Glomerular endothelial cell (primary cell): ENCODE measurements around the gene BSDC1. TPM values are rescaled to one million over a fixed set of nuclear protein-coding genes. Genes with fewer than 3 reads are reported as not detected.
"Not testable (repeated sequence)": the region's sequence is repeated elsewhere in the genome, so short reads cannot be mapped to it uniquely, and the experiment has no call there.

Experiments used
- DNase-seq: peaks from one replicate; pipeline ENCODE4 v3.0.0-alpha.2; 2011; ENCODE audit warnings: low read depth, low spot score; ENCODE audit errors: extremely low read depth
- total RNA-seq: library from RNA; depleted of rRNA; stranded (reverse); fragments of >200 nt; gene quantifications from 2 replicates; pipeline ENCODE4 v1.2.3, GENCODE V29; 2015

BSDC1 gene, protein sequence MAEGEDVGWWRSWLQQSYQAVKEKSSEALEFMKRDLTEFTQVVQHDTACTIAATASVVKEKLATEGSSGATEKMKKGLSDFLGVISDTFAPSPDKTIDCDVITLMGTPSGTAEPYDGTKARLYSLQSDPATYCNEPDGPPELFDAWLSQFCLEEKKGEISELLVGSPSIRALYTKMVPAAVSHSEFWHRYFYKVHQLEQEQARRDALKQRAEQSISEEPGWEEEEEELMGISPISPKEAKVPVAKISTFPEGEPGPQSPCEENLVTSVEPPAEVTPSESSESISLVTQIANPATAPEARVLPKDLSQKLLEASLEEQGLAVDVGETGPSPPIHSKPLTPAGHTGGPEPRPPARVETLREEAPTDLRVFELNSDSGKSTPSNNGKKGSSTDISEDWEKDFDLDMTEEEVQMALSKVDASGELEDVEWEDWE
- 75.0 and 117 TPM in 2 replicates for total RNA-seq

DNA sequence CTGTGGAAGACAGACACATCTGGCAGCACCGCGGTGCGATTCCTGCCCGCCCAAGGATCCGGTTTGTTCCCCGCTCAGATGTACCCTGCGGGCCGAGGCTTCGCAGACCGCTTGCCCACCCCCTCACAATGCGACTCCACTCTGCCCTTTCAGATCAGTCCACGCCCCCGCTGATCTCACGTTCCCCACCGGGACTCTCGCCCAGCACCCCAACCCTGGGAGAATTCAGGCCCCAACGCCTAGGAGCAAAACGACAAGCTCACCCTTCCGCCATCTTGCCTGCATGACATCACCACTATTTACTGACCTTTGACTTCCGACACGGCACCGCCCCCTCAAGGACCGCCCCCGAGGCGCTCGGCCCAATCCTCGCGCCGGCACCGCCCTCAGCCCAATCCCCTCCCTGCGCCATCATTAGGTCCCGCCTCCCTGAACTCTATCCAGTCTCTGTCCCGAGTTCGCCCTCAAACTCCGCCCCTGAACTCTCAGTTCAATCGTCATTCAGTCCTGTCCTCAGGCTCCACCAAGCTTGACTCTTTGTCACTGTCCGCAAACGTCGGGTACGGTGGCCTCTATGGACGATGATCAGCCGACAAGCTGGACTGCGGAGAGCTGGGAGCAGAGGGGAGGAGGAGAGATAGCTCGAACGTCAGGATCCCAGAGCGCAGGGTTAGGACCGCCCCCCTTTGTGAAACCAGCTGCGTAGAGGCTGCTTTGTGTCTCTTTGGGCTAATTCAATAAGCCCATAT is at the start of gene BSDC1:
Gene BSDC1, minus strand, starts transcription at position 301 of the 749 bp plus-strand sequence. Its CDS starts 27 bp downstream, at position 274.
- peak; percentile 98 for DNase-seq

DNA sequence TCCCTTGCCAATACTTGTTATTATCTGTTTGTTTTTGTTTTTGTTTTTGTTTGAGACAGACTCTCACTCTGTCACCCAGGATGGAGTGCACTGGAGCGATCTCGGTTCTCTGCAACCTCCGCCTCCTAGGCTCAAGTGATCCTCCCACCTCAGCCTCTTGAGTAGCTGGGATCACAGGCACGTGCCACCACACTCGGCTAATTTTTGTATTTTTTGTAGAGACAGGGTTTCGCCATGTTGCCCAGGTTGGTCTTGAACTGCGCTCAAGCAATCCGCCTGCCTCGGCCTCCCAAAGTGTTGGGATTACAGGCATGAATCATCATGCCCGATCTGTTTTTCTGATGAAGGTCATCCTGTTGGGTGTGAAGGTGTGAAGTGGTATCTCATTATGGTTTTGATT is 47.2 kb upstream of the BSDC1 start:
- DNase-seq = not testable (repeated sequence)

DNA sequence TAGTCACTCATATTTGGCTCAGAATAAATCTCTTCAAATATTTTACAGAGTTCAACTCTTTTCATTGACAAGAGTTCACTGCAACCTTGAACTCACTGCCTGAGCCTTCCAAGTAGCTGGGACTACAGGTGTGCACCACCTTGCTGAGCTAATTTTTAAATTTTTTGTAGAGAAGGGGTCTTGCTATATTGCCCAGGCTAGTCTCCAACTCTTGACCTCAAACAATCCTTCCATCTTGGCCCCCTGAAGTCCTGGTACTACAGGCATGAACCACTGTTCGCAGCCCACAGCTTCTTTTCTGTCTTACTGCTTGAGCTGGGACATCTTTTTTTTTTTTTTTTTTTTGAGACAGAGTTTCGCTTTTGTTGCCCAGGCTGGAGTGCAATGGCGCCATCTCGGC is 44.5 kb upstream of the BSDC1 start:
- not testable (repeated sequence) for DNase-seq

DNA sequence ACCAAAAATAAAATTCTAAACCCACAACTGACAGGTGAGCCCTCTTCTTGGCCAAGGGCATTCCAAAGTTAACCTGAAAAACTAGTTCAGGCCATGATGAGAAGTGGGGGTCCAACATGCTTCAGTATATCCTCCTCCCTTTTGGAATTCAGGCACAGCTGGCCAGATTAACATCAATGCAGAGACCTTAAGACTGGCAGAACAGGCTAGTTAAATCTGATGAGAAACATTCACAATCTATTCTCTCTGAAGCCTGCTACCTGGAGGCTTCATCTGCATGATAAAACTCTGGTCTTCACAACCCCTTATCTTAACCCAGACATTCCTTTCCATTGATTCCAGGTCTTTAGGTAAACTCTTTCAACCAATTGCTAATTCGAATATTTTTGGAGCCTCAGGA is 43.9 kb upstream of the BSDC1 start:
- no peak for DNase-seq

DNA sequence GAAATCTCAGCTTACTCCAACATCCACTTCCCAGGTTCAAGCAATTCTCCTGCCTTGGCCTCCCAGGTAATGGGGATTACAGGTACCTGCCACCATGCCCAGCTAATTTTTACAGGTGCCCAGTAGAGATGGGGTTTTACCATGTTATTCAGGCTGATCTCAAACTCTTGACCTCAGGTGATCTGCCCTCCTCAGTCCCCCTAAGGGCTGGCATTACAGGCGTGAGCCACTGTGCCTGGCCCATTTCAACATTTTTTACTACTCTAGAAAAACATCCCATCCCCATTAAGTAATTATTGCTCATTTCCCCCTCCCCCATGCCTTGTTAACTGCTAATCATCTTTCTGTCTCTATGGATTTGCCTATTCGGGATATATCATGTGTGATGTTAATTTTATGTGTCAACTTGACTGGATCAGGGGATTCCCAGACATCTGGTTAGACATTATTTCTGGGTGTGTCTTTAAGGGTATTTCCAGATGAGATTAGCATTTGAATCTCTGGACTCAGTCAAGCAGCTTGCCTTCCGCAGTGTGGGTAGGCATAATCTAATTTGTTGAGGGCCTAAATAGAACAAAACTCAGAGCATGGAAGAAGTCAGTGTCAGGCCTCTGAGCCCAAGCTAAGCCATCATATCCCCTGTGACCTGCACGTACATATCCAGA is 37.6 kb upstream of the BSDC1 start:
- no peak for DNase-seq

DNA sequence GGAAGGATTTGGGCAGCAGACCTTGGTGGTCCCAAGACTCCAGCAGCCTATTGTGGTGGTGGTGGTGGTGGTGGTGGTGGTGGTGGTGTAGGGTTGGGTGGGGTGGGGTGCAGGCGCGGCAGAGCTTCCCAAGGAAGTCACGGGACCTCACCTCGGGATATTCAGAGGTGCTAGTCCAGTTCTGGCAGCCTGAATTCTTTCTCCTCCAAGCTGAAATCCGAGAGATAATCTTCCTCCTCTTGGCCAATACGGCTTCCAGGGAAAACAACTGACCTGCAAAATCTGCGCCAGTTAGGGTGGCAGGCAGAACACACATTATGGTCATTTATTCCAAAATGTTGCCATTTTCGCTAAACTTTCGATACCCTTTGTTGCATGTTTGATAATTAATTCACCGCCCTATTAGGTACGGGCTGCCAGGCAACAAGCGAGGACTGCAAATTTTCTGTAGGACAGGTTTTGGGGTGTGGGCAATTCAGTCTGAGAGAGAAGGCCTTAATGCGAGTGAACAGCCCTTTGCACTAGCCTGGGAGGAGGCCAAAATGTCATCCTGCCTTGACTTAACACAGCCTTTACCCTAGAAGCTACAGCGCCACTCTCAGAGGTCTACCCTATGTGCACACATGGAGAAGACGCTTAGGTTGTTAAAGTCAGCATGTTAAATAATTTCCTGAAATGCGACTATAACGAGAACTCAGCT is 33.2 kb upstream of the BSDC1 start:
- no peak for DNase-seq

DNA sequence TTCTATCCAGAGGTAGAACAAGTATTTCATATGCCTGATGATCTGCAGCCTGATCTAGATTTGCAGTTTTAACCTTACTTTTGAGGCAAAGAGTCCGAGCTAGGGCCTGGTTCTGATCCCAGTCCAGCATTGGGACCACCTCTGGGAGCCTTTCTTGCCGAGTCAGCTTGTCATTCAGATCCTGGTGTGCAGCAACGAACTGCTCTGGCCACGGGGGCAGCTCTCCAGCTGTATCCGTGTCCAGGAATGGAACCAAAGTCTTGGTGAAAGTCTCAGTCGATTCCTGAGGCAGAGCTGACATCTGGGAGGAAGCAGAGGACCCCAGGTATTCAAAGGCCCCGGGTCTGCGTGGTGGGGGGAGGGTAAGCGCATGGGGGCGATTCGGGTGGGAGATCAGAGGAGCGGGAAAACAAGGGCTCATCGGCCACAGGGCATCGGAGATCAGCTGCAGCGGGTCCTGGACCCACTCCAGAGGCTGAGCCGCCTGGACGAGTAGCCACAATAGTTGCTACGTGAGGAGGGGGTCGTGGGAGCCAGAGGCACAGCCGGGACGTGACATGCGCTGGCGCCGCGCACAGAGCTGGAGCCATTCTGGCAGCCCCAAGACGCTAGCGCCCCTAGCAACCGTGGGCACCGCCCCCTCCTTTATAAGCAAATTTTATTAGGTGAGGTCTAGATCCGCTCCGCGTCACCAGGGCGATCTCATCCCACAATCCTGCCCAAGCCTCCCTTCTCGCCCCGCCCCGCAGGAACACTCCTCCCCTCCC is 32.4 kb upstream of the BSDC1 start:
- DNase-seq = no peak

DNA sequence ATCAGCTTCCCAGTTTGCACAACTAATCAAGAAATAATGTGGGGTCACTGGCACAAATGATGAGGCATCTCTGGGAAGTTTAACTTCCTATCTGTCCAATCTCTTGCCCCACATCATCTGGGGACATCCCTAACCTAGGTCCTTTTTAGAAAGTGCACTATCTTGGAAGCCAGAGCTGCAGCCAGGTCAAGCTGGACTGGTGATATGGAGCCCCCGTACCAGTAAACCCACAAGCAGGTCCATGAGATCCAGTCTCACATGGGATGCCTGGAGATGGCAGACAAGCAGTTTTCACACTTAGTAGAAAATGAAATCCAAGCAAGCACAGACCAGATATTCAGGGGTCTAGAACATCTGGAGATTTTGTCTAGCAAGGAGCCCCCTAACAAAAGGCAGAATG is 27.5 kb upstream of the BSDC1 start:
- no peak for DNase-seq

DNA sequence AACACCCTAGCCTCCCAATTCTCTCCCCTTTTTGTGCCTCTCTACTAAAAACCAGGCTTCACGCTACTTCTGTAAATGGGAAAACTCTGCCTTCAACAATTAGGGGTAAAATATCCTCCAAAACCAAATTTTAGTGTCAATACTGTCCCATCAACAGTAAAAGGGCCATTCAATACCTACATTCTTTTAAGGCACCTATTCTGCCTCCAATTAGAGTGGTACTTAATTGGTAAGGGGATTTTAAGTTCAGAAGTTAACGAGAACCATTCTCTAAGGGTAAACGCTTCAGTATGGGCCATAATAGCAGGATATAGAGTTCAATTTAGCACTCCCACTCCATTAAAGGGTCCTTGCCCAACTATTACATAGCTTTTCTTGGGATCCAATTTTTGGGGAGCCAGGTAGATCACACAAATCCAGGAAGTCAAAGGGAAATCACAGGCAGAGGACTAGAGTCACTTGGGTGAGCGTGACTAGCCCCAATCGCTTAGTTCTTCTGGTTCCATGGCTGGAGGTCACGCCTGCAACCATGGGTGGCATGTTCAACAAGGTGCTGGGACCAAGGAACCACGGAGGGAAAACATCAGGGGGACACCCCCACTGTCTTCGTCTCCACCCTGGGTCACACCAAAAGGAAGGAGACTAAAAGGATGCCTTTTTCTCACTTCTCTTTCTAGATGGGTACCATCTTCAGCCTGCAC is 20.1 kb upstream of the BSDC1 start:
- DNase-seq = no peak

DNA sequence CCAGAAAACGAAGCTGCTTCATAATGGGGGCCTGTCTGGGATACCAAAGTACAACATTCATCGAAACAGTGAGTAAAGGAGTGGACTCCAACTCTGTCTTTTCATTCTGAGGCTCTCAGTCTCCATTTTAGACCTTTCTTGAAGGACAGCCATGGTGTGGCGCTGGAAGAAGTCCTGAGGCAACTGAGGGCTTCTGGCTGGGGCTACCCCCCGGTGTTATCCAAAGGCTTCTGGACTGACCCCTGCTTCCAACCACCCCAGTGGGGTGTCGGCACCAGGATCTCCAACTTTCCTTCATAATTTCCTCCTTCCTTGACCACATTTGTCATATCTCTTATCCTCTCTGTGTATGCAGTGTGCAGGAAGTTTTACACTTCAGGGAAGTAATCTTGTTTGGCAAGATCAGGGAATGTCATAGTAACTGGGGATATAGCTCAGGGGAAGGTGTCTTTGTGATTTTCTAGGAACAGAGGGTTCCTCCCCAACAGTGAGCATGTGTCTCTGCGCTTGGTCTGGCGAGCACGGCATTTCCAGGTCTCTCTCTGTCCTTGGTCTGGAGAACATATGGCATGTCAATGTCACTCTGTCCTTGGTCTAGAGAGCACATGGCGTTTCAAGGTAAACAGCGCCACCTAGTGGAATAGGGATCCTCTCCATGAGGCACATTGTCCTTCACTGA is 19.4 kb upstream of the BSDC1 start:
- DNase-seq = no peak

DNA sequence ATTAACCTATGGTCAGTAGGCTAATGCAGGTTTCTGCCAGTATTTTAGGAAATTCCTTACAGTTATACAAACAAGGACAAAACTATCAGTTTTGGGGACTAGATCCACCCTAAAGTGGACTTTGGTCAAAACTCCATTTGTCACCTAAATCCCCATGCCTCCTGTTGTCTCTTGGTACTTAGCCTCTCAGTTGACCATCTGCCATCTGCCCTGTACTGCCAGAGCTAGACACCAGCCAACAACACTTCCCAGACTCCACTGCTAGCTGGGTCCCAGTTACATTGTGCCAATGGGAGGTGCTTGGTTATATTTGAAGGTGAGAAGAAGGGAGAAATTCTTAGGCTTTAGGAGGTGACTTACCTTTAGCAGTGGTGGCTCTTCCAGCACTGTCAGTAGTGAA is 17.0 kb upstream of the BSDC1 start:
- no peak for DNase-seq

DNA sequence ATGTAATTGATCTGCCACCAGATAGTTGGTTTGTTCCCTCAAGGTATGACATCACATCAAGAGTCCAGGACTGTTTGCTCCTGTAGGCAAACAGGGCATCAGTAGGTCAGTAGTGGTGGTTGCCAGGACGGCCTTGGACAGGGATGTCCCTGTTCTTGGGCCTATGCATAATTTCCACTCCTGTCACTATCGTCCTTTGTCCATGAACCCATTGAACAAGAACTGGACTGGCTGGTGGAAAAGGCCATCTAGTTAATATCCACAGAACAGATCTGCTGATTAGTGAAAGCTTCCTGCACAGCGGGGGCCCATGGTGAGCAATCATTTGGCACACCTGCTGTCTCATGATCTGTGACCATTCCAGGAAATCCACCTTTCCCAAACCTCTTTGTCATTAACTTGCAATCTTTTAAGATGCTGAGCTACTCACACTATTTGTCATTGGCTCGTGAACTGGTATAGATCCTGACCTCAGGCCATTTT is 12.4 kb upstream of the BSDC1 start:
- DNase-seq = no peak

DNA sequence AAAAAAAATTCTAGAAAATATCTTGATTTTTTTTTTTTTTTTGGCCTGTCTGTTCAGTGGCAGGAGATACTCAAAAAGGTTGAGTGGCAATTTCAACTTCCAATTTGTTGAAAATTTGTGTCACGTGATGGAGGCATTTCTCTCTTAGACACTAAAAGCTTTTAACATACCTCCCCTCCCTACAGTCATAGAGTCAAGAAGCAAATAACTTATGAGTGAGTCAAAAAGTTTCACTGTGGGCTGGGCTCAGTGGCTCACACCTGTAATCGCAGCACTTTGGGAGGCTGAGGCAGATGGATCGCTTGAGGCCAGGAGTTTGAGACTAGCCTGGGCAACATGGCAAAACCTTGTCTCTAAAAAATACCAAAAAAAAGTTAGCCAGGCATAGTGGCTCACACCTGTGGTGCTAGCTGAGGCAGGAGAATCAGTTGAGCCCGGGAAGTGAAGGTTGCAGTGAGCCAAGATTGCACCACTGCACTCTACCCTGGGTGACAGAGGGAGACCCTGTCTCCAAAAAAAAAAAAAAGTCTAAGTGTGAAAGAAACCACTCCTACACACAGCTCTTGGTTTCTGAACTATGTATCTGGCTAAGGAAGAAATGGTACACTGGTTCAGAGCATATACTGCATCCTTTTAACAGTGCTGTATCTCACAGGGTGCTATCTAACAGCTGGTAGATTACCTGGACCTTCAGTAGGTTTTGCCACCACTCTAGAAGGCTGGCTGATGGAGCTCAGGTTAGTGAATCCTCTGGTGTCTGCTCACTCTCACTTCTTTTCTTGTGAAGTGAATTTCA is 11.6 kb upstream of the BSDC1 start:
- no peak for DNase-seq

DNA sequence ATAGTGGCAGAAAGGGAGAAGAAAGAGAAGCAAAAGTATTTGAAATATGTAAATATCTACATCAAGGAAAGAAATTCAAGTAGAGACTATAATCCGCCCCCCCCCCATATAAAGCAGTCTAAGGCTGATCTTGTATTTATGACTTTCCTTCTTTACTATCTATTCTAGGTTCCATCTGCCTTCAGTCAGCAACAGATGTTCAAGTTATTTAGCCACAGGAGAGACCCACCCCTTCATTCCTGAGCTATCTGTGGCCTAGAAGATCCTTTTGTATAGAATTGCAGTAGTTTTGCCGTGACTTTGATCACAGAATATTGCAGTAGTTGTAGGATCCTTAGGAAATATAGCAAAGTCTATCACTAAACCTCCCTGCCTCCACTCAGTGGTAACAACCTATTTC is 10.7 kb upstream of the BSDC1 start:
- DNase-seq = no peak

DNA sequence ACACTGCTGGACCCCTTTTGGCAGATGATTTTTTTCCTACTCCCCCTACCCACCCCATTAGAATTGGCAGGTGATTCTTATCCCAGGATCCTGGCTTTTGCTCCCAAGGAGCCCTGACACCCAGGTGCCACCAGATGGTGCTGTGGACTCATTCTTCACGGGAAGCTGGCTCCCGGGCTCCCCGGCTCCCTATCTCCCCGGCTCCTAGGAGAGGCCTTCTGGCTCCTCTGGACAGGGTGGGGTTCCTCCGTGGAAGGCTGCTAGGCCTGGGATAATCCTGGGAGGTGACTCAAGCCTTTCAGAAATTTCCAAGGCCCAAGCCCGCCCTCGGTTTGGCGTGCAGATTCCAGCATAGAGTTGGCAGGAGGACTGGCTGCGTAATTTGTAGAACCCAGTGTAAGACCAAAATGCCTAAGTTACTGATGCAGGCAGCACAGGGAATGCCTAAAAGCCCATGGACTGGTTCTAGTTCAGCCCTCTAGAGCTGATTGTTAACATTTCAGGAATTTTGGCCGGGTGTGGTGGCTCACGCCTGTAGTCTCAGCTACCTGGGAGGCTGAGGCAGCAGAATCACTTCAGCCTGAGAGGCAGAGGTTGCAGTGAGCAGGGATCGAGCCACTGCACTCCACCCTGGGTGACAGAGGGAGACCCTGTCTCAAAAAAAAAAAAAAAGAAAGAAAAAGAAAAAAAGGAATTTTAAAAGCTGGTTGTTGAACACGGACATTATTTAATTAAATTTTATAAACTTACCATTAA is 6.8 kb upstream of the BSDC1 start:
- no peak for DNase-seq

DNA sequence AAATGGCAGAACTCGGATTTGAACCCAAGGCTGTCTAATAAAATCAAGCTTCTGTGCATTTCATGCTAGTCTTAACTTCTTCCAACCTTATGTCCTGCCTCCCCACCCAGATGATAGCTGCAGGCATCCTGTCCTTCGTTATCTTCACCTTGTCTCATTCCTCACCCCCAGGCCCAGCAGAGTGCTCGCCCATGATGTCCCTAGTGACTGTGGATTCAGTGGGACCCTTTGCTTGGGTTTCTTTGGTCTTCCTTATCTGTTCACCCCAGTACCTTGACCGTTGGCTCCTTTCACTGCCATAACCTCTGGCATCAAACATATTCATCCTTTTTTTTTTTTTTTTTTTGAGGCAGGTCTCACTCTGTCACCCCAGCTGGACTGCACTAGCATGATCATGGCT is 5.6 kb upstream of the BSDC1 start:
- no peak for DNase-seq

DNA sequence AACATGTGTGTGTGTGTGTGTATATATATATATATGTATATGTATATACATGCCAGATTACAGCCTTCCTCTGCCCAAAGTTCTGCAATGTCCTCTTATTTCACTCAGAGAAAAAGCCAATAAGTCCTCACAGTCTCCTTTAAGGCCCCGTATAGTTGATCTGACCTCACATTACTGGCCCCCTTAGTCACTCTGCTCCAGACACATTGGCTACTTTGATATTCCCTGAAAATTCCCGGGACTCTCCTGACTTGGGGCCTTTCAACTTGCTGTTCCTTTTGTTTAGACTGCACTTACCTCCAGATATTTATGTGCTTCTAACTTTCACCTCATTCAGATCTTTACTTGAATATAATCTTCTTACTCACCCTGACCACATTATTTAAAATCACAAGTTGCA is 4.2 kb upstream of the BSDC1 start:
- DNase-seq = no peak
